ENCODE measurements around the gene EI24. TPM values are rescaled to one million over a fixed set of nuclear protein-coding genes. Genes with fewer than 3 reads are reported as not detected.

The EI24 gene
- total and polyA plus RNA-seq, 2 of the 8 experiments (the other 6 are each of a cell fraction or from before 2014, with no cell fraction given): 135 to 264 TPM

- 96% methylated on average over 10 of the region's 11 CpGs; no CpG with 5 or more reads in 1 of the 2 experiments for WGBS, 2 experiments (ENCODE audit: extremely low coverage in 1 of 2, insufficient coverage in 1 of 2, insufficient read length in 1 of 2, insufficient replicate concordance in 2 of 2, low coverage in 1 of 2, low lambda C conversion rate in 2 of 2, missing lambda C conversion rate in 1 of 2)
- Histone ChIP-seq H3K4ac (replicated peaks; ENCODE audit: insufficient read length, low read depth, low read length) (no peak overlapping the region), H3K27ac (ENCODE audit: low read depth, low read length) (no peak overlapping the region), H3K79me2 (ENCODE audit: control insufficient read depth in 1 of 2, insufficient read depth in 2 of 2, low read length in 2 of 2) (no peaks in the 10 kb centered on the region), H2BK12ac (ENCODE audit: low read depth, low read length) (no peak overlapping the region), H3K36me3 (ENCODE audit: control insufficient read depth in 2 of 4, insufficient read depth in 4 of 4, low read length in 3 of 4) (peaks cover 21 to 52% (median 37%) of the 10 kb centered on the region in 4 experiments), H4K20me1 (replicated peaks in 1 of 2; ENCODE audit: control insufficient read depth in 1 of 2, insufficient read depth in 2 of 2, low read length in 2 of 2) (no peaks in the 10 kb centered on the region), H2BK5ac (ENCODE audit: low read depth, low read length) (no peak overlapping the region), H3K79me1 (ENCODE audit: low read depth, low read length) (no peaks in the 10 kb centered on the region), H2BK20ac (ENCODE audit: low read length) (no peak overlapping the region), H4K91ac (replicated peaks; ENCODE audit: insufficient read length, low read length) (no peak overlapping the region), H3K4me3 (ENCODE audit: extremely low read depth in 1 of 4, insufficient read depth in 2 of 4, low read depth in 3 of 4, low read length in 4 of 4) (no peak overlapping the region), H2BK120ac (replicated peaks; ENCODE audit: low read depth, low read length) (no peak overlapping the region), H3K4me1 (replicated peaks in 1 of 4; ENCODE audit: control insufficient read depth in 3 of 4, insufficient read depth in 4 of 4, low read length in 3 of 4) (no peaks in the 10 kb centered on the region), H3K4me2 (ENCODE audit: insufficient read depth in 1 of 2, low read depth in 2 of 2, low read length in 2 of 2) (no peak overlapping the region), H4K5ac (ENCODE audit: insufficient read length, low read depth, low read length) (no peak overlapping the region), H3K9me3 (ENCODE audit: insufficient read depth in 2 of 2, low read depth in 1 of 2, low read length in 1 of 2) (no peaks in the 10 kb centered on the region), H3K9ac (replicated peaks in 1 of 4; ENCODE audit: extremely low read depth in 1 of 4, low read depth in 3 of 4, low read length in 3 of 4) (no peak overlapping the region), H3K23me2 (ENCODE audit: low read depth, low read length) (no peaks in the 10 kb centered on the region), H3K56ac (replicated peaks; ENCODE audit: insufficient read length, low read depth, low read length) (no peak overlapping the region), H2AFZ (ENCODE audit: low read length) (no peak overlapping the region), H3K14ac (ENCODE audit: insufficient read length) (no peak overlapping the region), H2AK5ac (ENCODE audit: low read depth, low read length) (no peak overlapping the region), H3K27me3 (replicated peaks in 1 of 4; ENCODE audit: control insufficient read depth in 3 of 4, extremely low read depth in 1 of 4, insufficient read depth in 3 of 4, low read length in 3 of 4) (no peaks in the 10 kb centered on the region), H3K18ac (ENCODE audit: extremely low read depth, low read length) (no peak overlapping the region), H2BK15ac (ENCODE audit: low read length) (no peak overlapping the region), H3K23ac (ENCODE audit: insufficient read length) (no peak overlapping the region), H4K8ac (ENCODE audit: extremely low read depth, insufficient read depth, low read length) (no peak overlapping the region)
- FAIRE-seq (no peak), DNase-seq (ENCODE audit: low read depth in 1 of 2, low spot score in 2 of 2) (no peak)
- POLR2A ChIA-PET (ENCODE audit: partially characterized antibody): interaction anchor here (2.8 kb wide), 1 partner anchor 9 kb away, joined by 18 read pairs; the partner anchor contains the start of gene STT3A
- CTCF ChIA-PET (ENCODE audit: partially characterized antibody): interaction anchor here (1.1 kb wide), 1 partner anchor 12 kb away, joined by 3 read pairs; no protein-coding TSS in a partner anchor
- TF ChIP-seq RNF2 (IDR thresholded peaks at IDR 0.05; ENCODE audit: borderline replicate concordance, low read depth, low read length, missing control alignments, poor library complexity, severe bottlenecking): no peak
- no peak for TF ChIP-seq SP4 (IDR thresholded peaks at IDR 0.05; ENCODE audit: low read length)
- no peak for TF ChIP-seq PHF8 (conservative IDR thresholded peaks at IDR 0.05; ENCODE audit: low read depth, low read length)
- TF ChIP-seq HDAC2 (IDR thresholded peaks at IDR 0.05; ENCODE audit: borderline replicate concordance in 1 of 2, low read depth in 2 of 2, low read length in 2 of 2): no peak
- TF ChIP-seq ATF2 (IDR thresholded peaks at IDR 0.05; ENCODE audit: low read length): no peak
- TF ChIP-seq HDAC6 (IDR thresholded peaks at IDR 0.05; ENCODE audit: low read depth, low read length): no peak
- no peak for TF ChIP-seq CHD2 (IDR thresholded peaks at IDR 0.05; ENCODE audit: low read length)
- TF ChIP-seq ZNF274 (IDR thresholded peaks at IDR 0.05; ENCODE audit: borderline replicate concordance, extremely low read depth, low read length): no peak
- TF ChIP-seq GABPA (IDR thresholded peaks at IDR 0.05; ENCODE audit: borderline replicate concordance, insufficient read depth, low read length): no peak
- no peak for TF ChIP-seq SIX5 (IDR thresholded peaks at IDR 0.05; ENCODE audit: low read depth, low read length)
- no peak for TF ChIP-seq CBX5 (IDR thresholded peaks at IDR 0.05; ENCODE audit: low read depth, low read length)
Measured at GRCh38 chr11:125583496-125583895, 14.2 kb downstream of the EI24 start.

Measured in H1 (cell line).